ENCODE data around the gene ZNF281. TPM values are rescaled to one million over a fixed set of nuclear protein-coding genes. Genes with fewer than 3 reads are reported as not detected.
"Not testable (repeated sequence)": the region's sequence is repeated elsewhere in the genome, so short reads cannot be mapped to it uniquely, and the experiment has no call there.

ZNF281 gene
- total RNA-seq, 1 donor = 67.5 TPM

DNA sequence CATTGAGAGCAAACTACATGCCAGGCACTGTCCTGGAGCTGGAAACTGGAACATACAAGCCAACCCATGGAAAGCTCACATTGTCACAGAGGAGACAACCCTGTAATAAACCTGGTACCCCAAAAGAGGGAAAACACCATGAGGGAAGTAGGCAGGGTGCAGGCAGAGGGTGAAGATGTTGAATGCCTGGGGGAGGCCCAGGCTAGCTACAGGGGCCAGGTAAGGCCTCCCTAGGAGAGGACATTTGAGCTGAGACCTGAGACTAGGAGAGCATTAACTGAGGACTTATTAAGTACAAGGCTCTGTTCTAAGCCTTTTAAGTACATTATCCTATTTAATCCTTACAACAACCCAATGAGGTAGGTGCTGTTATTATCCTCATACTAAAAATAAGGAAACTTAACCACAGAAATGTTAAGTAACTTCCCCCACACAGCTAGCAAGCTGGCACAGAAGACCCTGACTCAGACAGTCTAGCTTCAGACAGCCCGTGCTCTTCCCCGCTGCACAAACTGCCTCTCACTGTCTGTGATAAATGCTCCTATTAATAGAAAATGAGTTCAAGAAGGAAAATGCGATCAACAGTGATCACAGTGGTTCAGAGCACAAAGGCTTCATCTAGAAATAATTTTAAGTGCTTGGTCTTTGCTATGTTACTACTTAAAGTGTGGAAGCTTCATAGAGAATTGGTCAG, 41.8 kb downstream of the ZNF281 start:
- no peaks in the 10 kb centered on the region for H3K9me3 ChIP-seq (ENCODE audit: low read depth, low read length)
- H3K27me3 ChIP-seq (ENCODE audit: insufficient read depth, low read length) = no peaks in the 10 kb centered on the region
- H3K4me1 ChIP-seq (ENCODE audit: insufficient read depth, low read length) = peaks cover 56% of the 10 kb centered on the region
- H3K4me3 ChIP-seq (ENCODE audit: low read length) = no peak overlapping the region

- Histone ChIP-seq H3K27me3 (ENCODE audit: insufficient read depth, low read length) (no peaks in the 10 kb centered on the region), H3K9me3 (ENCODE audit: low read depth, low read length) (no peaks in the 10 kb centered on the region), H3K4me3 (ENCODE audit: low read length) (no peak overlapping the region), H3K4me1 (ENCODE audit: insufficient read depth, low read length) (peaks cover 69% of the 10 kb centered on the region)
Measured at GRCh38 chr1:200366577-200367253, 43.1 kb downstream of the ZNF281 start.

DNA sequence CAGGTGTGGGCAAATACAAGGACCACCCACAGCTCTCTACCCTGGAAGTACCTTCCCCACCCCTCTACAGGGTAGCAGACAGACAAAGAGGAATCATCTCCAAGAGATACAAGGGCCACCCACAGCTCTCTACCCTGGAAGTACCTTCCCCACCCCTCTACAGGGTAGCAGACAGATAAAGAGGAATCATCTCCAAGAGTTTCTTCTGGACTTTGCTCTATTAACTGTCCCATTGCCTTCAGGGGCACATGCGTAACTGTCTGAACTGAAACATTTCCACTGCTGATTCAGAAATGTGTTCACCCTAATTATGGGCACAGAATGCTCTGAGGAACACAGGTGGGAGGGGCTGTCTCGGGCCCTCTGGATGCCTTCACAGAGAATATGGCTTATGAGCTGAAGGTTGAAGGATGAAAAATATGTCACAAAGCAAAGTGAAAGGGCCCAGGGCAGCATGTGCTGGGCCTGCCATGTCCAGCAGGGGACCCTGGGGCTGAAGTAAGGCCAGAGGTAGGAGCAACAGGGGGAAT, 43.9 kb downstream of the ZNF281 start:
- peaks cover 70% of the 10 kb centered on the region for H3K4me1 ChIP-seq (ENCODE audit: insufficient read depth, low read length)
- H3K4me3 ChIP-seq (ENCODE audit: low read length) = no peak overlapping the region
- H3K27me3 ChIP-seq (ENCODE audit: insufficient read depth, low read length) = no peaks in the 10 kb centered on the region

GRCh38 chr1:200364831-200365230, 45.0 kb downstream of the ZNF281 start:
- Histone ChIP-seq H3K9me3 (ENCODE audit: low read depth, low read length) (no peaks in the 10 kb centered on the region), H3K27me3 (ENCODE audit: insufficient read depth, low read length) (no peaks in the 10 kb centered on the region), H3K4me1 (ENCODE audit: insufficient read depth, low read length) (peaks cover 81% of the 10 kb centered on the region), H3K4me3 (ENCODE audit: low read length) (no peak overlapping the region)

More for the DNA sequence above, 43.9 kb downstream of the ZNF281 start:
- H3K9me3 ChIP-seq (ENCODE audit: low read depth, low read length) = no peaks in the 10 kb centered on the region

- Histone ChIP-seq H3K4me1 (ENCODE audit: insufficient read depth, low read length) (peaks cover 84% of the 10 kb centered on the region), H3K4me3 (ENCODE audit: low read length) (no peak overlapping the region), H3K27me3 (ENCODE audit: insufficient read depth, low read length) (no peaks in the 10 kb centered on the region)
Measured at GRCh38 chr1:200364091-200364759, 45.6 kb downstream of the ZNF281 start.

GRCh38 chr1:200363264-200363933, 46.4 kb downstream of the ZNF281 start:
- Histone ChIP-seq H3K27me3 (ENCODE audit: insufficient read depth, low read length) (no peaks in the 10 kb centered on the region), H3K4me3 (ENCODE audit: low read length) (no peak overlapping the region), H3K4me1 (ENCODE audit: insufficient read depth, low read length) (peaks cover 76% of the 10 kb centered on the region)

More at GRCh38 chr1:200364091-200364759, 45.6 kb downstream of the ZNF281 start:
- no peaks in the 10 kb centered on the region for H3K9me3 ChIP-seq (ENCODE audit: low read depth, low read length)

GRCh38 chr1:200362421-200362820, 47.4 kb downstream of the ZNF281 start:
- Histone ChIP-seq H3K27me3 (ENCODE audit: insufficient read depth, low read length) (no peaks in the 10 kb centered on the region), H3K4me1 (ENCODE audit: insufficient read depth, low read length) (peaks cover 66% of the 10 kb centered on the region), H3K9me3 (ENCODE audit: low read depth, low read length) (no peaks in the 10 kb centered on the region), H3K4me3 (ENCODE audit: low read length) (no peak overlapping the region)

More at GRCh38 chr1:200363264-200363933, 46.4 kb downstream of the ZNF281 start:
- H3K9me3 ChIP-seq (ENCODE audit: low read depth, low read length) = no peaks in the 10 kb centered on the region

- H3K9me3 ChIP-seq (ENCODE audit: low read depth, low read length) = no peaks in the 10 kb centered on the region
- no peaks in the 10 kb centered on the region for H3K27me3 ChIP-seq (ENCODE audit: insufficient read depth, low read length)
- H3K4me1 ChIP-seq (ENCODE audit: insufficient read depth, low read length) = peaks cover 64% of the 10 kb centered on the region
- H3K4me3 ChIP-seq (ENCODE audit: low read length) = no peak overlapping the region
Measured at GRCh38 chr1:200359610-200360163, 50.1 kb downstream of the ZNF281 start.

DNA sequence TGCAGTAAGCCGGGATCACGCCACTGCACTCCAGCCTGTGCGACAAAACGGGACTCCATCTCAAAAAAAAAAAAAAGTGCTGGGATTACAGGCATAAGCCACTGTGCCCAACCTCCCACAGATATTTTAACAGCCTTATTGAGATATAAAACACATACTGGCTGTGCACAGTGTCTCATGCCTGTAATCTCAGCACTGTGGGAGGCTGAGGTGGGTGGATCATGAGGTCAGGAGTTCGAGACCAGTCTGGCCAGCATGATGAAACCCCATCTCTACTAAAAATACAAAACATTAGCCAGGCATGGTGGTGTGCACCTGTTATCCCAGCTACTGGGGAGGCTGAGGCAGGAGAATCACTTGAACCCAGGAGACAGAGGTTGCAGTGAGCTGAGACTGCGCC, 51.9 kb downstream of the ZNF281 start:
- not testable (repeated sequence) for H3K27me3 ChIP-seq (ENCODE audit: insufficient read depth, low read length); H3K9me3 ChIP-seq (ENCODE audit: low read depth, low read length); H3K4me3 ChIP-seq (ENCODE audit: low read length)
- peaks cover 68% of the 10 kb centered on the region for H3K4me1 ChIP-seq (ENCODE audit: insufficient read depth, low read length)

DNA sequence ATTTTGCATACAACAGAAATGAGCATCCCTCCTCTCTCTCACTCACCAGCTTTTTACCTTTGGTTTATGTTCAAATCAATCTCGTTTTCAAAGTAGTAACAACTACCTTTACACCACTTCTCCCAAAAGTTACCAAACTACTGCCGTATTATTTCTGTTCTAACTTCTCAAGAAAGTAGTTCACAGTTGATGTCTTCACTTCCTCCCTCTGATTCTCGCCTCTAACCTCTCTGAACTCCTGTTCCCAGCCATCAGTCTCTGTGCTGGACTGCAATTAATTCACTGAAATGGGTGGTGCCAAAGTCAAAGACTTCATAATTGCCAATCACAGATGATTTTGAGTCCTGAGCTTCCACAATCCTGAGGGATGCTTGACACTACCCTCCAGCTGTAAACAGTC, 54.0 kb downstream of the ZNF281 start:
- H3K9me3 ChIP-seq (ENCODE audit: low read depth, low read length) = no peaks in the 10 kb centered on the region
- H3K4me3 ChIP-seq (ENCODE audit: low read length) = no peak overlapping the region
- H3K4me1 ChIP-seq (ENCODE audit: insufficient read depth, low read length) = peaks cover 71% of the 10 kb centered on the region
- H3K27me3 ChIP-seq (ENCODE audit: insufficient read depth, low read length) = no peaks in the 10 kb centered on the region

Other genes with a start within 250 kb of the ZNF281 start
- gene KIF14, start 210.7 kb upstream of the ZNF281 start, total RNA-seq = 0.73 TPM